ENCODE measurements around the gene SORL1.

The SORL1 gene

DNA sequence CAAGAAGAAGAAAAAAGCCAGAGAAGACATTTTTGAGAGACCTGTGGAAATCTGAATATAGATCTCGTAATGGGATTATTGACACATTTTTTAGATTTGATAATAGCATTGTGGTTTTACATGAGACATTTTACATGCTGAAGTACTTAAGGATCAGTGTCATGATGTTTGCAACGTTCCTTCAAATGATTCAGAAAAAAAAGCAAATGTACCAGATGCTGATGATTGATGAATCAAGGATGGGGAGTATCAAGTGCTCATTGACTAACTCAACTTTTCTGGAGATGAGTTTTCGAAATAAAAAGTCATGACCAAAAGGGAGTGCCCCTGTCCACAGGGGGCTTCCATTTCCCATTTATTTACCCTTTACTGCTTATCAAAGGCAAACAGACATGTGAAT, 207.7 kb downstream of the SORL1 start:
- no peak for DNase-seq (ENCODE audit: low read depth)

DNA sequence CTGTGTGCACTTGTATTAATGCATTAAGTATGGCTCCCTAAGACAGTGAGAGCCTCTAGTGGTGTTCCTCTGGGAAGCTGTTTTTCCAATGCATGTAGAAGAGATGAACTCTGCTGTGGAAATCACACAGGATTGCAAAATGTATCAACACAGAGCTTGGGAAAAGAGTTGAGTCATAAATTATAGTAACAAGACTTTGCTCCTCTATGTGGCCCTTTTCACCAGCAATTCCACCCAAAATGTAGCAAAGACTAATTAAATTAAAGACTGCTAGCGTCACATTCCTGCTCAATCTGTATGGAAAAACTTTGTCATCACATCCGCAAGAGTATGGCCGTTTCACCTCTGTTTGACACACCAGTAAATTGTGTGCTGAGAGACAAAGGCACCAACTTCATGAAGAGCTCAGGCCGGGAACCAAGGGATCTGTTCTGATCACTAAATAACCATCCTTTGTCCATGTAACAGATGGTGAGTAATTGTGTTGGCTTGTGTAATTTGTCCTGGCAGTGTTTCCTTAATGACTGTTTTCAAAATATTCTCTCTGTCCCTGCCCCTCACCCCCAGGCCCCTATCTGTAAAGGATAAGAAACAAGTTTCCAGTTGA, 209.9 kb downstream of the SORL1 start:
- DNase-seq (ENCODE audit: low read depth), result peak; percentile 93

DNA sequence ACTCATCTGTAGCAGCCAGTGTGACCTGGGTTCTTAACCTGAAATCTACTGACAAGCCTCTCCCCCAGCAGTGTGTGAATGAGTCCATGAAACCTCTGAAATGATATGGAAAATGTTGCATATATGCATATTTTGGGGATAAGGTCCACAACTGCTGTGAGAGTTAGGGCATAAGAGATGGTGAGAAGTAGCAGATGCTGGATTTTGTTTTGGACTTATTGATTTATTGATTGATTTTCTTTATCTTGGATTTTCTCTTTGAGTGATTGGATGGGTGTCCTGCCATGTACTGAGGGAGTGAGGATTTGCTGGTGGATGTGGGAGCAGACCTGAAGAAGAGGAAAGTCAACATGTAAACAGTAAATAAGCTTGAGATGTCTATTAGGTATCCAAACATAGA, 212.0 kb downstream of the SORL1 start:
- DNase-seq (ENCODE audit: low read depth), result no peak

DNA sequence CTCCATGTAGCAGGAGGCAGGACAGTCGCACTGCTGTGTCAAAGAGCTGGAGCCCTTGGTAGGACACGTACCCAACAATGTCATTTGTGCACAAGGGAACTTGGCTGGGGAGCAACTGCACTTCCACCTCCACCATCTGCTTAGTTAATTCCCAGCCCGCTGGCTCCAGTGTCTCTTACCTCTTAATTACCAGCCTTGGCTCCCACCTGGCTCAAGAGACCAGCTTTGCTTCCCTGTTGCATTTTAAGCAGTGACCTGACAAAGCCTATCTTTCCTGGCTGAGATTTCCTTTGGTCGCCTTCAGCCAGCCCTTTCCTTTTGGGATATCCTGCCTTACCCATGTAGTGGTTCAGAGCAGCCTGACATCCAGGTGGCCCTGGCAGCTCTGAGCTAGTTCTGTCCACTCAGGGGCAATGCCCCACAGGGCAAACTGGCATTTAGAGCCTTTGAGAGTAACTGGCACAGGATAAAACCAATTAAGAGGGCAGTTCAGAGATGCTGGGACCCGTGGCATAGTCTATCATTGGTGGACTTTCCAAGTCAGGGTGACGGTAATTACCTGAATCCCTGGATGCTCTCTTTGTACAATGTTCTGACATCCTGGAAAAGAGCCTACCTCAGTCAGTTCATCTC, 213.2 kb downstream of the SORL1 start:
- no peak for DNase-seq (ENCODE audit: low read depth)

DNA sequence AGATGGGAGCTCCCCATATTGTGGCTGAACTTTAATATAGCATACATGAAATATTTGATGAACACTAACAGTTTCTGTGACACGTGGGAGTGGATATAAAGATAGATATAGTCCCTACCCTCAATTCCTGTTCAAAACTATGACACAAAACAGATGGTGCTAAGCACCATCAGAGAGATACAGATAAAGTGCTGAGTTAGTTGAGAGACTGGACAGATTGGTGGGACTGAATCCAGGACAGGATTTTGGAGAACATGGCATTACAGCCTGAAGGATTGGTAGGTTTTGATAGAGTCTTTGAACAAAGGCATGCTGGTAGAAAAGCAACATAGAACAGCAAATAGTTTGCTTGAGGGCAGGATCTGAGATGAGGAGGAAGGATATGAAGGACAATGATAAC, 215.7 kb downstream of the SORL1 start:
- no peak for DNase-seq (ENCODE audit: low read depth)

DNA sequence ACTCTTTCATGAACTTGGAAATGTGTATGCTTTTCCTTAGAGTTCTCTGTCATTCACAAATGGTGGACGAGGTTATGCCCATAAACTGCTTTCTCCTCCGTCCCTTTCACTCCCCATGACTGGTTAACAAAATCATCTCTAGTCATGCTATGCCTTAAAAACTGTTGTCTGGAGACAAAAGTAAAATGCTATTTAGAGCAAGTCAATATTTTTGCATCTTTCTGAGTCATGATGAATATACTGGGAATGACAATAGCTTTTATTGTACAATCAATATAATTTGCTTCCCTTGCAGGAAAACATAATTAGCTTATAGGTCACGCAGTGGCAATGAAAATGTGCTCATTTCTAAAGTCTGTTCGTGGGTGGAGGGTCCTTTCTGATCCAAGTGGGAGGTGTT, 217.3 kb downstream of the SORL1 start:
- DNase-seq (ENCODE audit: low read depth), result no peak

DNA sequence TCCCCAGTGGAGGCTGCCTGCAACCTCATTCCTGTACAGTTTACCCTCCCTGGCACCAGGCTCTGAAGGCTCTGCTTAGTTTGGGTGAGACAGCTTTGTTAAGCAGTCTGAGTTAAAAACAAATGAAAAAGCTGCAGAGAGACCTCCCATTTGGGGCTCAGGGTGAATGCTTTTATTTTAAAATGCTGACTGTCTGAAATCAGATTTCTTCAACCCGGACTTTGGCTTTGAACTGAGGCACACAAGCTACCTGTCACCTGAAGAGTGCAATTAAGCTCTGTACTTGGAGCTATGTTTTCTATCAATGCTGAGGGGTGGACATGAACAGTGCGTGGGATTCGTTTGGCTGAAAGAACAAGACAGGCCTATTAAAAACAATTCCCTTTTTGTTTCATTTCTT, 218.2 kb downstream of the SORL1 start:
- no peak for DNase-seq (ENCODE audit: low read depth)

DNA sequence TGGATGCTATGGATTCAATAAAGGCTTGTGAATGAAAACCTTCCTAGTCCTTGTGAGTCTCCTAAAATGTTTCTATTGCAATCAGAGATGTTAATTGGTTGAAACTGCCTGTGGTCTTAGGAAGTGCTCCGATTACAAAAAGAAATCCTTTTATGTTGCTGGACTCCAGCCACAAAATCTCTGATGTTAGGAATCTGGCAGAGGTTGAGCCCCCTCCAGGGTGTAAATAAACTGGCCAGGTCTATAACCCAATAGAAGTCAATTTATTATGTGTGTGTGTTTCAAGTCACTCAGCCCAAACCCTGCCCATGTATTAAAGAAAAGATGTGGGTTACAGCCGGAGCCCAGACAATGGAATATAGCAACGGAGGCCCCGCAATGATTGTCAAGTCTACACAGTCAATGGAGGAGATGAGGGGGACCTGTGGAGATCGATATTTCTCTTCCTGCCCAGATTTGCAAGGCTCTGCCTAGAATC, 218.7 kb downstream of the SORL1 start:
- peak; percentile 29 for DNase-seq (ENCODE audit: low read depth)

DNA sequence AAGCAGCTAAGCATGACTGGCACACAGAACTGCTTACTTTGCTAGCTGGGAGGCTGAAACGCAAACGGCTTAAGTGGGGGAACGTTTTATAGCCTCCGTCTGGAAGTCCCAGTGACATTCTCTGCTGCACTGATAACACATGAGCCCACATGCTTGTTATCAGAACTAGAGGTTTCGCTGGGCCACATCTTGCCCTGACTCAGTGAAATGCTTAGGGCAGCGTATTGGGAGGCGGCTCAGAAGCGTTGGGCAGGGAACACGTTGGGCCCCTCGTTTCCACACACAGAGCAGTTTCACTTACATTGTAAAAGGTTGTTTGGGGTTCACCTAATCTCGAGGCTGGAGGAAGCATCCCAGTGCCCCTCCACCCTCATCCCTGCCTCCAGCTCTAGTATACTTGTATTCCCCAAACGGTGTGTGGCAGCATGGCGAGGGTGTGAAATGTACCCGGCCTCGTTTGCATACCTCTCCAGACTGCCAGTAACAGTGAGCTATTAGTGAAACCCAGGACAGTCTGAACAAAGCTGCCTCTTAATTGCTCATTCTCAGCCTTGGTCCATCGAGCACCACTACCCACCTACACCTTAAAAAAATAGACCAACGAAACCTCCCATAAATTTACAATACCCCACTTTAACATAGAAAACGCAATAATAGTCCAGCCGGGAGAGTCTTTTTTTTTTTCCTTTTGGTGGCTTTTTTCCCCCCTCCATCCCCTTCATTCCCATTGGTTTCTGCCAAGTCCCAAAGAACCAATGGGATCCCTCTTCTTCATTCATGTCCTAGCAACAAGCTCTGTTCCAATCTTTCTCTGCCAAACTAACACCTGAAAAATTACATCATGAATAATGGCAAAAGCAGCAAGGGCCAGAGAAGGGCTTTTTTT, 219.4 kb downstream of the SORL1 start:
- DNase-seq (ENCODE audit: low read depth), result peak; percentile 17

DNA sequence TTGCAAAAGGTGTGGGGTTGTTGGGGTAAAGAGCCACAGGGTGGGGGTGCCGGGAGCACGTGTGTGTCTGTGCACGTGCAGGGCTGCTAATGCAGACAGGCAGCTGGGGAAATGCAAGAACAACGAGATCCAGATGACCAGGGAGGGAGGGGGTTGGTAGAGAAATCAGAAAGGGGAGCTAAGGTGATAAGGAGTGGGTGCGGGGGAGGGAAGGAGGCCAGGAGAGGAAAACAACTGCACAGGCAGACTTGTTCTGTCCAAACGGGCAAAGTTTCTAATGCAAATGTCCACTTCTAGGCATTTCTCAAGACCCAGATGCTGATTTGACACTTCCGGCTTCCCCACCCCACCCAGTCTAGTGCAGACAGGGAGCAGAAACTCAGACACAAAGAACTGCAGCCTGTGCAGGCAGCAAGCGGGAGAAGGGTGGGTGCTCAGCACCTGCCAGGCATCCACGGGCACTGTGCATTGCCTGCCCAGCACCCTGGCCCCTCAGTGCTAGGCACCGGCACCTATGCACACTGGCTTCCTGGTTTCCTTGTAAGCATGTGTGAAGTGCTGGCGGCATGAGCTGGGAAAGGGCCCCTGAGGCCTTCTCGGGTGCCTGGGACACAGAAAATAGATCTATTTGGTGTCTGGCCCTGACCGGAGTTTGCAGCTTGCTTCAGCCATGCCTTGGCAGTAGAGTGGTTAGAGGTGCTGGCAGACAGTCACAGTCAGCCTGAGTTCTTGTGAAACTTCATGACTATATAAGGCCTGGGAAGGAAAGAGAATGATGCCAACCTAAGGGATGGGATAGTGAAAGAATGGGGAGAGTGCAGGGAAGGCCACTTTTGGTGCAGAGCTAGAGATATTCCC, 220.7 kb downstream of the SORL1 start:
- DNase-seq (ENCODE audit: low read depth), result peak; percentile 41

DNA sequence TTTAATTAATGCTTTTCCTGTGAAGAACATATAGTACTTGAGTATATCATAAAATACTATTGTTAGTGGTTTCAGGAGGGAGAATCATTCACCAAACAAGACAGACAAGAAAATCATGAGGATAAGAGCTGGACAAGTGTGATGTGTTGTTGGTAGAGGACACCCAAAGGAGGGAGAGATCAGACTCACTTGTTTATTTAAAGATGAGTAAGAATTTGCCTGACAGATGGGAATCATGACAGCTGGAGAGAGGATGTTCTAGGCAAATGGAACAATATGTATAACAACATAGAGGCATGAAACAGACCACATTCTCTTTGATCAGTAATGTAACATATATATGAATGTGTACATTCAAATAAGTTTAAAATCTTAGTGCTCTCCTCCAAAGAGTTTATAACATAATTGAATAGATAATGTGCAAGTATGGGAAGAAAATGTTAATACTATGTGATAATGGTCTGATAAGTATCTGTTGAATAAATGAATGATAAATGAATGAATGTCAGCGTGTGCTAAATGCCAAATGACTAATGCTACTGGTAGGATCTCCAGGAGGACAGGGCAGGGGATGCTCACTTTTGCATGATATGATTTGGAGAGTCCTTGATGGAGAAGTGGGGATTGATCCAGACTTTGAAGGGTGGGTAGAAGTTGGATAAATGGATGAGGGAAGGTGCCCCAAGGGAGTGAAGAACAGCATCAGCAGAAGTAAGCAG, 229.6 kb downstream of the SORL1 start:
- DNase-seq (ENCODE audit: low read depth), result no peak
